K562 (cell line): ENCODE measurements around the gene GPR3. TPM values are rescaled to one million over a fixed set of nuclear protein-coding genes. Genes with fewer than 3 reads are reported as not detected.

ENCODE experiments used
- CEBPB ChIP-seq: fragments of 450-650 bp; IDR thresholded peaks from 2 replicates; pipeline ENCODE4 v1.6.1; 2016; ENCODE audit warnings: missing genetic modification characterization, missing compliant biosample characterization
- CREM ChIP-seq: IDR thresholded peaks from 2 replicates; pipeline ENCODE4 v1.6.1; 2014; ENCODE audit warnings: antibody characterized with exemption, low read depth
- FOXK1 ChIP-seq: sonication (generic); formaldehyde crosslinking; IDR thresholded peaks from 2 replicates; pipeline ENCODE4 v1.8.0; 2022; ENCODE audit warnings: missing genetic modification reagents, mild to moderate bottlenecking, borderline replicate concordance
- GATA2 ChIP-seq: sonication (generic); formaldehyde crosslinking; IDR thresholded peaks from 2 replicates; pipeline ENCODE4 v1.4.0; 2020; ENCODE audit warnings: mild to moderate bottlenecking, missing genetic modification reagents
- MED1 ChIP-seq: sonication (generic); formaldehyde crosslinking; IDR thresholded peaks from 2 replicates; pipeline ENCODE4 v1.8.1; 2023; ENCODE audit warnings: missing genetic modification reagents, borderline replicate concordance
- NFE2 ChIP-seq: IDR thresholded peaks from 2 replicates; pipeline ENCODE4 v1.6.1; 2014; ENCODE audit warnings: antibody characterized with exemption, low read depth
- PHB2 ChIP-seq: fragments of 450-650 bp; IDR thresholded peaks from 2 replicates; pipeline ENCODE4 v1.6.1; 2017; ENCODE audit warnings: low read depth
- PTRF ChIP-seq: fragments of 450-650 bp; IDR thresholded peaks from 2 replicates; pipeline ENCODE4 v1.6.1; 2016; ENCODE audit warnings: mild to moderate bottlenecking, missing genetic modification characterization, missing compliant biosample characterization
- RFX1 ChIP-seq: fragments of 450-650 bp; IDR thresholded peaks from 2 replicates; pipeline ENCODE4 v1.6.1; 2016; ENCODE audit warnings: mild to moderate bottlenecking, moderate library complexity
- RREB1 ChIP-seq: fragments of 250-450 bp; sonication (Bioruptor Pico); IDR thresholded peaks from 2 replicates; pipeline ENCODE4 v1.4.0; 2020
- SUPT5H ChIP-seq: fragments of 450-650 bp; IDR thresholded peaks from 2 replicates; pipeline ENCODE4 v1.6.1; 2016
- TEAD2 ChIP-seq: fragments of 450-650 bp; IDR thresholded peaks from 2 replicates; pipeline ENCODE4 v1.6.1; 2016; ENCODE audit warnings: missing genetic modification characterization, control low read depth, missing compliant biosample characterization
- UBTF ChIP-seq, 2 experiments: IDR thresholded peaks; 2 replicates each; pipeline ENCODE4 v1.6.1; 2012; ENCODE audit warnings: improper control_type of control experiment in 2 of 2, low read depth in 2 of 2, low read length in 2 of 2, borderline replicate concordance in 1 of 2
- VEZF1 ChIP-seq: fragments of 200-800 bp; sonication (Bioruptor generic); IDR thresholded peaks from 2 replicates; pipeline ENCODE4 v1.6.1; 2017; ENCODE audit warnings: missing genetic modification characterization, missing compliant biosample characterization
- ZNF436 ChIP-seq: fragments of 250-450, 450-650 bp; sonication (Bioruptor Pico); formaldehyde crosslinking; IDR thresholded peaks from 2 replicates; pipeline ENCODE4 v1.7.0; 2020; ENCODE audit warnings: mild to moderate bottlenecking
- polyA plus RNA-seq, 8 experiments: library from polyadenylated mRNA; depleted of rRNA in 4 of 8; stranded (reverse) in 5 of 8; unstranded in 3 of 8; fragments of >200 nt; fragmentation: Nextera tagmentation in 2 of 8; fragmentation: Illumina TruSeq in 1 of 8; extraction: Ambion mirVana in 2 of 8; extraction: Trizol in 1 of 8; gene quantifications; 2 replicates each; pipeline versions ENCODE4 v1.2.1 to v1.2.3, GENCODE V29; 2011 to 2014; ENCODE audit warnings: inconsistent platforms in 1 of 8, missing spikeins in 1 of 8
- total RNA-seq, 7 experiments: library from RNA; depleted of rRNA in 6 of 7; stranded (reverse); fragments of >200 nt in 6 of 7; fragmentation: Illumina TruSeq in 2 of 7; extraction: Trizol in 2 of 7; gene quantifications; 2 replicates each; pipeline versions ENCODE4 v1.2.1 to v1.2.3, GENCODE V29; 2011 to 2021; ENCODE audit warnings: low replicate concordance in 1 of 7
- TF ChIP-seq, protein P1 (sequence below): sonication (generic); formaldehyde crosslinking; IDR thresholded peaks from 2 replicates; pipeline ENCODE4 v1.8.0; 2022; ENCODE audit warnings: mild to moderate bottlenecking, missing genetic modification reagents

GPR3 gene
- total and polyA plus RNA-seq, 9 of the 15 experiments (the other 6 are each of a cell fraction or from before 2014, with no cell fraction given), result 0.24 to 11.5 (median 3.7) TPM

DNA sequence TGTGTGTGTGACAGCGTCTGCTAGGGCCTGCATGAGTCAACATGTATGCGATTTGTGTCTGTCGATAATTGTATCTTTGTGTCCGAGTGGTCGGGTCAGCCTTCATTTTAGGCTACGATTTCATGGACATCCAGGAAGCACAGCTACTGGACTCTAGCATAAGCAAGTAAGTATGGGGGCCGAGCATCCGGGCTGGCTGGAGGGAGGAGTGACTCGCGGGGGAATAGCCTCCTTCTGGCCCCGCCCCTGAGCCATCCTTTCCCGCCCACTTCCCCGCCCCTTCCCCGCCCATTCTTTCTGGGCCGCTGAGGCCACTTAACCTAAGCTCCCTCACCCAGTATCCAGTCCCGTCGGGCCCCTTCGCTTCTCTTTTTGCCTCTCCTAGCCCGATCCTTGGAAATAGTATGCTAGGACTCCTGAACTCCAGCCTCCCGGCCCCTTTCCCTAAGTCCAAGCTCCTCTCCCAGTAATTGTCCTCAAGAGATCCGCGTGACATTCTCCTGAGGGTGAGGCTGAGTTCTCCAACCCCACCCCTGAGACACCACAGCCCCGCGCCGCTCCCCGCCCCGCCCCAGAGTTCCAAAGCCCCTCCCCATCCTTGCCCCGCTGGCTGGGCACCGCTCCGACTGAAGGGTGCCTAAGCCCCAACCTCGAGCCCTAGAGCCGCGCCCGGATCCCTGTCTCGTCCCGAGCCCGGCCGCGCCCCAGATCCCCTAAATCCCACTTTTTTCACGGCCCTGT lies 26.9 kb upstream of the GPR3 start (continued):
- no peak for TF ChIP-seq UBTF (IDR thresholded peaks at IDR 0.05; ENCODE audit: borderline replicate concordance in 1 of 2, low read depth in 2 of 2, low read length in 2 of 2)
- no peak for TF ChIP-seq GATA2
- TF ChIP-seq MED1, result no peak
- TF ChIP-seq PHB2, result no peak
- no peak for TF ChIP-seq PTRF (tag)
- TF ChIP-seq SUPT5H, result peak; percentile 70
- no peak for TF ChIP-seq ZNF436 (CRISPR knock-in tag)
- TF ChIP-seq FOXK1 (CRISPR knock-in tag), result no peak
- TF ChIP-seq, protein P1, sequence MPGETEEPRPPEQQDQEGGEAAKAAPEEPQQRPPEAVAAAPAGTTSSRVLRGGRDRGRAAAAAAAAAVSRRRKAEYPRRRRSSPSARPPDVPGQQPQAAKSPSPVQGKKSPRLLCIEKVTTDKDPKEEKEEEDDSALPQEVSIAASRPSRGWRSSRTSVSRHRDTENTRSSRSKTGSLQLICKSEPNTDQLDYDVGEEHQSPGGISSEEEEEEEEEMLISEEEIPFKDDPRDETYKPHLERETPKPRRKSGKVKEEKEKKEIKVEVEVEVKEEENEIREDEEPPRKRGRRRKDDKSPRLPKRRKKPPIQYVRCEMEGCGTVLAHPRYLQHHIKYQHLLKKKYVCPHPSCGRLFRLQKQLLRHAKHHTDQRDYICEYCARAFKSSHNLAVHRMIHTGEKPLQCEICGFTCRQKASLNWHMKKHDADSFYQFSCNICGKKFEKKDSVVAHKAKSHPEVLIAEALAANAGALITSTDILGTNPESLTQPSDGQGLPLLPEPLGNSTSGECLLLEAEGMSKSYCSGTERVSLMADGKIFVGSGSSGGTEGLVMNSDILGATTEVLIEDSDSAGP (CRISPR knock-in tag), result no peak
- peak; percentile 22; the same call in 1 of the 2 replicates for TF ChIP-seq NFE2
- peak; percentile 69 for TF ChIP-seq VEZF1 (CRISPR knock-in tag)
- no peak for TF ChIP-seq RFX1
- peak; percentile 48; the same call in 1 of the 2 replicates for TF ChIP-seq CEBPB (tag)
- peak; percentile 45; the same call in 1 of the 2 replicates for TF ChIP-seq CREM
- TF ChIP-seq TEAD2 (tag), result no peak
- TF ChIP-seq RREB1 (CRISPR knock-in tag), result no peak
